HG02588 (cell line): Measurements from ENCODE around the gene HSD11B1.

ENCODE experiments used
- ATAC-seq: cut with Tn5 transposase; IDR thresholded peaks from one replicate; pipeline ENCODE4 v1.9.1; 2021; ENCODE audit warnings: mild to moderate bottlenecking, moderate library complexity; ENCODE audit not compliant: unreplicated experiment

The HSD11B1 gene

GRCh38 chr1:209723756-209724693 is 19.4 kb downstream of the HSD11B1 start:
- ATAC-seq: peak; percentile 61

- no peak for ATAC-seq
Observed at GRCh38 chr1:209727286-209727685, 22.6 kb downstream of the HSD11B1 start.

- ATAC-seq: no peak
Observed at GRCh38 chr1:209727785-209728184, 23.1 kb downstream of the HSD11B1 start.

- no peak for ATAC-seq
Observed at GRCh38 chr1:209728466-209728865, 23.8 kb downstream of the HSD11B1 start.

GRCh38 chr1:209729436-209729835 is 24.8 kb downstream of the HSD11B1 start:
- no peak for ATAC-seq

GRCh38 chr1:209732725-209733124 is 28.1 kb downstream of the HSD11B1 start:
- ATAC-seq: no peak

- no peak for ATAC-seq
Observed at GRCh38 chr1:209733409-209734192, 29.0 kb downstream of the HSD11B1 start.

- ATAC-seq: no peak
Observed at GRCh38 chr1:209736490-209737117, 32.0 kb downstream of the HSD11B1 start.

- ATAC-seq: no peak
Observed at GRCh38 chr1:209737118-209737505, 32.5 kb downstream of the HSD11B1 start.

- ATAC-seq: no peak
Observed at GRCh38 chr1:209738270-209738669, 33.6 kb downstream of the HSD11B1 start.

- no peak for ATAC-seq
Observed at GRCh38 chr1:209741193-209741592, 36.5 kb downstream of the HSD11B1 start.

GRCh38 chr1:209741889-209742288 is 37.2 kb downstream of the HSD11B1 start:
- no peak for ATAC-seq

- no peak for ATAC-seq
Observed at GRCh38 chr1:209742409-209743144, 37.9 kb downstream of the HSD11B1 start.

- no peak for ATAC-seq
Observed at GRCh38 chr1:209743145-209743482, 38.5 kb downstream of the HSD11B1 start.

- ATAC-seq: no peak
Observed at GRCh38 chr1:209746451-209747165, 42.0 kb downstream of the HSD11B1 start.

- ATAC-seq: peak; percentile 83
Observed at GRCh38 chr1:209747580-209748262, 43.1 kb downstream of the HSD11B1 start.

- ATAC-seq: no peak
Observed at GRCh38 chr1:209748620-209749019, 44.0 kb downstream of the HSD11B1 start.

GRCh38 chr1:209749205-209749604 is 44.6 kb downstream of the HSD11B1 start:
- ATAC-seq: no peak

- no peak for ATAC-seq
Observed at GRCh38 chr1:209749670-209750323, 45.2 kb downstream of the HSD11B1 start.
